NCI-H2081 (cell line): ENCODE results near the gene CHST11.

ENCODE experiments used
- DNase-seq, 2 experiments: peaks; one replicate each; lab custom pipeline; 2025; lab: John Stamatoyannopoulos, UW

Gene CHST11

DNA sequence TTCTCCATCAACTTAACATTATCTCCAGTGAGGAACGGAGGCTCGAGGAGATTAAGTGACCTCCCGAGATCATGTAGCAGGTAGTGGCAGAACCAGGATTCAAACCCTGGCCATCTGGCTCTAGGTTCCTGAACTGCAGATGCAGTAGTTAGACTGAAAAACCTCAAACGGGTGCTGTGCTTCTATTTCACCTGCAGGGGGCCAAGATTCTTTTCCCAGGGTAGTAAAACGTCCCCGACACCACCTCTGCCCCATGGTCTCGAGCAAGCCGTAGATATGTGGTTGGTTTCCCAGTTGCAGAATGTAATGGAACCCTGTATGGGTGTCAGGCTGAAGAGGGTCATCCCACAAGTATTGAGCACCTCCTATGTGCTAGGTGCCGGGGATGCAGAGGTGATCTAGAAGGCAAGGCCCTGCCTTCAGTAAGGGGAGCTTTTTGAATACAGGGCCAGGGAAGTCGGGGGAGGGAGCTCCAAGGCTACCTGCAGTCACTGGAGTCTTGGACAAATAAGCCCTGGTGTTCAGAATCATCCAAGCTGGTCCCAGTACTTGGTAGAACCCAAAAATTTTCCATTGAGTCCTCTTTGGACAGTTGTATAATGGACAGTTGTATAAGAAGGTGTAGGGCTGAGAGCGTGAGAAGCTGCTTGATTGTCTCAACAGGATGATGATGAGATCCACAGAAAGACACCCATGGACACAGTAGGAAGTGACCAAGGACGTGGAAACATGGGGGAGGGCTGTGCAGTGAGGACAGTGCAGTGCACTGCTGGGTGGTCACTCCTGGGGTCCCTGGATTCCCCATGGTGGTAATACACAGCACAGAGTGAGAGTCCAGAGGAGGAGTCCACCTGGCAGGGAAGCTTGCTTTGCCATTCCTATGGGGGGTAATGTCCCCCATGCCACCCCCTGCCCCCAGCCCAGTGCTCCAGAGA, 197.2 kb downstream of the CHST11 start:
- DNase-seq, result no peak

DNA sequence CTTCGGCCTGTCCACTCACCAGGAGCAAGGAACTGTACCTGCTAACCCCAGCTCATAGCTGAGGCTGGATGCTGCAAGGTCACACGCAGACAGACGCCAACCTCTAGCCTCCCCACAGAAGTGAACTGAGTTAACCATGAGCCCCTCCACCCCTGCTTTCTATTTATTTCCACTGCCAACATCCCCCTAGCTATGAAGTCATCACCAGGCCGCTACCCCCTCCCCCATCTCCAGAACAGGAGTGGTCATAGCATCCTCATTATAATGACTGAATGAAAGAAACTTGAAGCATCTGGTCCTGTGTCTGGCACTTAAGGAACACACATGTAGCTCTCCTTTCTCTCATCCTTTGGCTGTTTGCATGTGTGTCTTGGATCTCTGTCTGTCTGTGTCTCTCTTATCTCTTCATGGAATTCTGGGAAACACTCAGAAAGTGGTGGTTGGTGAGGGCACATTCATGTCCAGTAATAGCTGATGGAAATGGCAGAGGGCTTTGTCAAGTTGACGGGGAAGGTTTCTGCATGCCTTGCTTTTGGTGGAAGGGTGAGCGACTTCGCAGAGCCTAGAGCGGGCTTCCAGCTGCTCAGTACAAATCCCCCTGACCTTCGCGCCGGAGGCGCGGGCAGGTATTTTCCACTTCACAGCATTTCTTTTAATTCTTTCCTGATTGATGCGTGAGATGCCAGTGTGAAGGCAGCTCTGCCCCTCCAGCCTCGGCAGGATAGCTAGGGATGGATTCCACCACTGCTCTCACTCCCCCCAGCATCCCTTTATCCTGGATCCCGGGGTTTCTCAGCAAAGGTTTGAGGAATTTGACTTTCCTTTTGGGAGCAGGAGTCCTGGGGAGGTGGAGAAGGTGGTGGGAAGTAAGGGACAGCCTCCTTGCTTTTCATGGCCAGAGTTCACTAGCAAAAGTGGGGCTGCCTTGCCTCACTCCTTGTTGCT, 198.2 kb downstream of the CHST11 start:
- DNase-seq, result no peak

- no peak for DNase-seq
Observed at GRCh38 chr12:104656383-104656782, 199.6 kb downstream of the CHST11 start.

GRCh38 chr12:104656921-104657320, 200.2 kb downstream of the CHST11 start:
- DNase-seq, result no peak

DNA sequence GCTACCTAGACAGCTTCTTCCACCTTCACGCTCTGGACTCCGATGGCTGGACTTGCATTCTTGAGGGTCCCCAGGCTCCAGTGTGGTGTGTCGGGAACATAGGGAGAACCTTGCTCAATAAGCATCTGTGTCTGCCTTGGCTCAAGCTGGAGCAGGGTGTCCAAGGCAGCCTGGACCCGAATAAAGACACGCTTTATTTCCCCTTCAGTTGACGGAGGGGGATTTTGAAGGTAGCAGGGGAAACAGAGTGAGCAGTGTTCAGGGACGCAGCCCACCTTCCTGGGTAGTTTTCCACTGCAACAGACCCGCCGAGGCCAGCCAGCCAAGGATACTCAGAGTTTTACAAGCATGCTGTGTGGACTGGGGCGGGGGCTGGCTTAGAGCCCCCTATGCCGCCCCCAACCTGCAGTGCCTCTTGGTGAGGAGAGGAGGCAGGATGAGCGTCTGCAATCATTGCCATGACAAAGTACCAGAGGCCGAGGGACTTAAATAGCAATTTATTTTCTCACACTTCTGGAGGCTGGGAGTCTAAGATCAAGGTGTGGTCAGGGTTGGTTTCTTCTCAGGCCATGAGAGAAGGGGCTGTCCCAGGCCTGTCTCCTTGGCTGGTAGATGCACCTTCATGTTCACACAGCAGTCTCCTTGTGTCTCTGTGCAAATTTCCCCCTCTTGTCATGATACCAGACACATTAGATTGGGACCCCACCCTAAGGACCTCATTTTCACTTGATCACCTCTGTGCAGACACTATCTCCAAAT, 201.2 kb downstream of the CHST11 start:
- DNase-seq, result no peak

GRCh38 chr12:104659058-104659457, 202.3 kb downstream of the CHST11 start:
- DNase-seq, result no peak

GRCh38 chr12:104662203-104662602, 205.5 kb downstream of the CHST11 start:
- no peak for DNase-seq

DNA sequence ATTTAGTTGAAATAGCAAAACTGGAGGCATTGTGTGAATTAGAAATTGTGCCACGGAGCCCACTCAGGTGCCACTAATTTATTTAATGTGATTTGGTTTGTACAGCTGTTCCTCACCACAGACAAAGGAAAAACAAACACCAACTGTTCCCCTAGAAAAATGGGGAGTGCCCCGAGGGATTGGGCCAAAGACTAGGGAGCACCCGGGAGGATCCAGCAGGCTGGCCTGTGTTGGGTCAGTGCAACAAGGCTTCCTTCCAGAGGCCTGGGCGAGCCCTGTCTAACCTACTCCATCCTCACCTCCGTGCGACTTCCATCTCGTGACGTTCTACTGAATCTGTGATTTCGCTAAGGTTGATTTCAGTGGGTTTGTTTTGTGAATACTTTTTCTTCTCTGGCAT, 206.2 kb downstream of the CHST11 start:
- no peak for DNase-seq

- no peak for DNase-seq
Observed at GRCh38 chr12:104664351-104664750, 207.6 kb downstream of the CHST11 start.

- DNase-seq, result no peak
Observed at GRCh38 chr12:104665296-104665695, 208.5 kb downstream of the CHST11 start.

DNA sequence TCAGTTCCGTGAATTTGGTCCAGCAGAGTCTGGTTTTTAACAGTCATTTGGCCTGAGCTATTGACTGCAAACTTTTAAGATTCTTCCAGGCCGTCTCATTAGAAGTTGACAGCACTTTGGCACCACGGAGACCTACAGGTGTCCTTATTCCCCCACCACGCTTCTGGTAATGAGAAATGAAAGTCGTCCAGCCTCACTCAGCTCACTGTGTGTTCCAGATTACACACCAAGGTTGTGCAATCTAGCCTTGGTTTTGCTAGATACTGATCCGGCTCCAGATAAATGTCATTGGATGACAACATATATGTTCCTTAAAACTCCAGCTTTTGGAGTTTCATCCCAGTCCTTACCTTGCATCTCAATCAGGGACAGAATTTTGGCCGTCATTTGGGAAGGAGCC, 210.4 kb downstream of the CHST11 start:
- no peak for DNase-seq

- no peak for DNase-seq
Observed at GRCh38 chr12:104668274-104668718, 211.5 kb downstream of the CHST11 start.

GRCh38 chr12:104669089-104669721, 212.5 kb downstream of the CHST11 start:
- peak in 1 of 2 experiments; percentile 45 for DNase-seq

- DNase-seq, result no peak
Observed at GRCh38 chr12:104669851-104670337, 213.1 kb downstream of the CHST11 start.

GRCh38 chr12:104670439-104671408, 214.0 kb downstream of the CHST11 start:
- DNase-seq, result no peak

GRCh38 chr12:104671409-104672095, 214.8 kb downstream of the CHST11 start:
- no peak for DNase-seq

DNA sequence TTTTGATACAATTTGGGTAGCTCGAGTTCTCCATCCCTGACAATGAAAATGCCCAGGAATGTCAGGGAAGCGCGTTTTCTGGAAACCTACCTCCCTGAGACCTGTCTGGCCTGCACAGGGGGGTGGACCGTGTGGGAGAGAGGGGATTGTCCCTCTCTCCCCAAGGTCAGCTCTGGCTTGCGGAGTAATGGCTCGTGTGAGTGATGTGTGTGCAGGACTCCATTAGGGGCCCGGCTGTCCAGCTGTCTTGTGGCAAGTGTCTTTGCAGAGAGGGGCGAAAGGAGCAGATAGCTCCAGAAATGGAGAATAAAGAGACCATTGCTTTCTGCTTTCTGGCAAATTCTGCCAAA, 215.3 kb downstream of the CHST11 start:
- no peak for DNase-seq

- DNase-seq, result no peak
Observed at GRCh38 chr12:104672501-104673265, 215.9 kb downstream of the CHST11 start.

GRCh38 chr12:104673294-104673693, 216.5 kb downstream of the CHST11 start:
- no peak for DNase-seq
